Measurements from ENCODE around the gene MRPS18A.
A peak's percentile ranks its signal among the peaks of the same experiment; 100 is the strongest.

MRPS18A gene

DNA sequence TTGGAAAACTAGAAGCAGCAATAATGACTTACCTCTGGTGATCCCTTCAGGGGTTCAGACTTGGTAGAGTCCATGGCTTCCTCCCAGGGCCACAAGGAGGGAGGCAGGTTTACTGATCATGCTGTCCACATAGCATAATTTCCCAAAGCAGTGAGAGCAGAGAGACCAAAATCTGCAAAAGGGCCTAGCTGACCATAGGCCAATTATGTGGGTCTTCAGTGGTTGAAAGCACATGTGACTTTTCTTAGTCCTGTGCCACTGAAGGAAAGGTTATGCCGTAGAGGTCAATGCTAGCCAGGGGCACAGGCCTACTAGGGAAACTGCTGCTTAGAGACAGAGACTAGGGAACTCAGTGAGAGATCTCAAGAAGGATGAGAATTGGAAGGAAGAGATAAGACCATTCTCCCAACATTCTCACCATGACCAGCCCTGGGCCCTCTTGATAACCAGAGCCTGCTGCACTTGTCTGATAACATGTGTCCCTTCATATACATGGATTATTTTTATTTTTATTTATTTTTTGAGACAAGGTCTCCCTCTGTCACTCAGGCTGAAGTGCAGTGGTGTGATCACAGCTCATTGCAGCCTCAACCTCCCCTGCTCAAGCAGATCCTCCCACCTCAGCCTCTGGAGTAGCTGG lies 56.5 kb downstream of the MRPS18A start:
- TF ChIP-seq, protein P1, sequence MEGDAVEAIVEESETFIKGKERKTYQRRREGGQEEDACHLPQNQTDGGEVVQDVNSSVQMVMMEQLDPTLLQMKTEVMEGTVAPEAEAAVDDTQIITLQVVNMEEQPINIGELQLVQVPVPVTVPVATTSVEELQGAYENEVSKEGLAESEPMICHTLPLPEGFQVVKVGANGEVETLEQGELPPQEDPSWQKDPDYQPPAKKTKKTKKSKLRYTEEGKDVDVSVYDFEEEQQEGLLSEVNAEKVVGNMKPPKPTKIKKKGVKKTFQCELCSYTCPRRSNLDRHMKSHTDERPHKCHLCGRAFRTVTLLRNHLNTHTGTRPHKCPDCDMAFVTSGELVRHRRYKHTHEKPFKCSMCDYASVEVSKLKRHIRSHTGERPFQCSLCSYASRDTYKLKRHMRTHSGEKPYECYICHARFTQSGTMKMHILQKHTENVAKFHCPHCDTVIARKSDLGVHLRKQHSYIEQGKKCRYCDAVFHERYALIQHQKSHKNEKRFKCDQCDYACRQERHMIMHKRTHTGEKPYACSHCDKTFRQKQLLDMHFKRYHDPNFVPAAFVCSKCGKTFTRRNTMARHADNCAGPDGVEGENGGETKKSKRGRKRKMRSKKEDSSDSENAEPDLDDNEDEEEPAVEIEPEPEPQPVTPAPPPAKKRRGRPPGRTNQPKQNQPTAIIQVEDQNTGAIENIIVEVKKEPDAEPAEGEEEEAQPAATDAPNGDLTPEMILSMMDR (IDR thresholded peaks at IDR 0.05; ENCODE audit: low read depth, low read length): no peak
- no peak overlapping the region for H3K4me3 ChIP-seq (ENCODE audit: low read depth, low read length)

DNA sequence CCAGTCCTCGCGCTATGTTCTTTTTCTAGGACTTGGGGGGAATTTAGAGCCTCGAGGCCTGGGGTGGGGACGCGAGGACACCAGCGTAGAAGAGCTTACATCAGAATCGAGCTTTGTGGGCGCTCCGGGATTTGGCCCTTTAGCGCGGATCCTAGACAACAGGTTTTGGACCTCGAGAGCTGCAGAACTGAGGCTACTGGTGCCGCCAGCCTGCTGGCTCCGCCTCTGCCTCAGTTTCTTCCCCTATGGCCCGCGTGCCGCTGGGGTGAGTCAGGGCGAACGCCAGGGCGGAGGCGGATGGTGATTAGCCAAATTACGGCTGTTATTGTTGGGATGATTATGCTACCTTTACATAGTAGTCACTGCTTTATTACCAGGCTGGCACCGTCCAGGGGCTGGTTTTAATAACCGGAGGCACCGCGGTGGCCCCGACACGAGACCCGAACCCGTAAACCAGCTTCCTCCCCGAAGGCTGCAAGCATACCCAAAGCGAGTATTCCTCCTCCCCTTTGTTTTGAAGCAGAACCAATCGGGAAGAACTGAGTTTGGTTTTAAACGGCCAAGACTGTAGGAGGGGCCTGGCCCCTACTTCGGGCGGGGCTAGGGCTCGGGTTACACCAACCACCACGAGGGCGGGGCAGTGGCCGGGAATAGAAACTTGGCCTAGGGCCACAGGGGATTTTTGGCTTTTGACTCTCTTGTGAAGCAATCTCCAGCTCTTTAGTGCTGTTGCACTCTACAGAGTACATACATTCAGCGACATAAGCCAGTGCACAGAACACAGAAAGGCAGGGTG lies 57.9 kb downstream of the MRPS18A start:
- TF ChIP-seq, protein P1 (IDR thresholded peaks at IDR 0.05; ENCODE audit: low read depth, low read length): no peak
- H3K4me3 ChIP-seq (ENCODE audit: low read depth, low read length): peak overlapping the region; percentile 77

DNA sequence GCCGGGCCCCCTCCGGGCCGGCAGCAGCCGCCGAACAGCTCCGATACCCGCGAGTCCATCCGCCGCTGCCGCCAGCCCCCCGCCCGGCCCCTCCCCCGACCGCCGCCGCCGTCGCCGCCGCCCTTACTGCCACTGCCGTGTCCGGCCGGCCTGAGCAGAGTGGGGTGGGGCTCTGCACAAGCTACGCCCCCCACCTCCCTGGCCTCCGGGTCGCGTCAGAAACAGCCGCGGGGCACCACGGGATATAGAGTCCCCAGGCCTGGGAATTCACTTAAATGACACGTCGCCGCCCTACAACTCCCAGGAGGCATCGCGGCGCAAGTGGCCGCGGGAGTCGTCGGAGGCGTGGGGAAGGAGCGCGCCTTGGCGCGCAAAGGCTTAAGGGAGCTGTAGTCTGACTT lies 58.5 kb downstream of the MRPS18A start, which contains the start of gene GTPBP2:
TSS of gene GTPBP2 (minus strand) at position 161 of the 401 bp plus-strand sequence. CDS start at position 59, 102 bp downstream.
- TF ChIP-seq, protein P1 (IDR thresholded peaks at IDR 0.05; ENCODE audit: low read depth, low read length): no peak
- H3K4me3 ChIP-seq (ENCODE audit: low read depth, low read length): peak within 1 kb of the TSS; percentile 99

DNA sequence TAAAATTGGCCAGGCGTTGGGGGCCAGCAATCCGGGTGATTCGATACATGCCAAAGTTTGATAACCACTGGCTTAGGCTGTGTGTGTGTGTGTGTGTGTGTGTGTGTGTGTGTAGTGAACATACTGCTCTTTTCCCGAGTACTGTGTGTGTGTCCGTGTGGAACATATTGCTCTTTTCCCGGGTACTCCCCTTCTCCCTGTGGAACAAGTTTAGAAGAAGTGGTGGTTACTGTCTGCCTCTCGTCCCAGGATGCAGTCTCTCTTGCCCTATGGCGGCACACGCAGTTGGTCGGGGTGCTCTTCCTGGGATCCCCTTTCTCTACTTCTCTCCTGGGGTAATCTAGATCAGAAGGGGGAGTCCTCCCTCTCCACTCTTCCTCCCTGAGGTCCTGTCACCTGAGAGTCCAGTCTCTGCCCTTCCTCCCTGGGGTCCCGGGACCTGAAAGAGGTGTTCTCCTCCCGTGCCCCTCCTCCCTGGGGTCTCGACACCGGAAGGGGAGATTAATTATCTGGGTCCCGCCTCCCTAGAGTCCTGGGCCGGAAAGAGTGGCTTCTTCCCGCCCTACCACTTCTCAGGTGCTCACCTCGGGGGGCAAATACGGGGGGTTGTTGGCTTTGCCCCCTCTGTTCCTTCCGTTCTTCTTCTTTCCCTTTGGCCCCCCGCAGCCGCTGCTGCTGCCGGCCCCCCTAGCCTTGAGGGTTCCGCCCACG lies 59.0 kb downstream of the MRPS18A start:
- peak overlapping the region; percentile 99 for H3K4me3 ChIP-seq (ENCODE audit: low read depth, low read length)
- TF ChIP-seq, protein P1 (IDR thresholded peaks at IDR 0.05; ENCODE audit: low read depth, low read length): no peak

DNA sequence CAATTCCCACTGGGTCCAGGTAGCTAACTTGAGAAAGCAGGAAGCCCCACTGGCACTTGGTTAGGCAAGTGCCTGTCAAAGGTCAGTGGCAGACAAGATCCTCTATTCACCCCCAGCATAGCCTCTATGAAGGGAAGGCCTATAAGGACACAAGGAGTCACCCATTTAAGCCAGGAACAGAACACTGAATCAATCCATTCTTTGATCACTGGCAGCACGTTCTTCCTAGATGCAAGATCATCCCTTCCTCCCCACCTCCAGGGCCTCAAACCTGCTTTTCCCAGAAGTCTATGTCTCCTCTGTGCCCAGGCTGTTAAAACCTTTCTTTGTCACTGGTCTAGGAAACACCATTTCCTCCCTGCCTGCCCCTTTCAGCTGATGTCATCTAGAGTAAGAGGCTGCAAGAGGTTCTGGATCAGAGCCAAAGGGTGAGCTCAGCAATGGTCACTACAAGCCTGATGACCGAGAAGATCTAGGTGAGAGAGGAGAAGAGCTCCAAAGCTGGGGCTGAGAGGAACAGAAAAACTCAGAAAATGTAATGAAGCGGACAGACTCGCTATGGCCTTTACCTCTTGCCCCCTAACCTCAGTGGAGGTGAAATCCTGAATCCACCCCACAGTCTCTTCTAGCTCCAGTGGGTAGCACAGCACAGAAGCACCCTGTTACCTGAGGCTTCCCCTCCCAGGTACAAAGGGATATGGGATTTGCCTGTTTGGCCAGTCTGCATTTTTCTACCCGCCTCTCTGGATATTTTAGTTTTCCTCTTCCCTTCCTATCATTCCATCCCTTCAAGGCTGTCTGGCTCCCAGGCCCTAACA lies 60.4 kb downstream of the MRPS18A start:
- peak overlapping the region; percentile 99 for H3K4me3 ChIP-seq (ENCODE audit: low read depth, low read length)
- TF ChIP-seq, protein P1 (IDR thresholded peaks at IDR 0.05; ENCODE audit: low read depth, low read length): no peak

DNA sequence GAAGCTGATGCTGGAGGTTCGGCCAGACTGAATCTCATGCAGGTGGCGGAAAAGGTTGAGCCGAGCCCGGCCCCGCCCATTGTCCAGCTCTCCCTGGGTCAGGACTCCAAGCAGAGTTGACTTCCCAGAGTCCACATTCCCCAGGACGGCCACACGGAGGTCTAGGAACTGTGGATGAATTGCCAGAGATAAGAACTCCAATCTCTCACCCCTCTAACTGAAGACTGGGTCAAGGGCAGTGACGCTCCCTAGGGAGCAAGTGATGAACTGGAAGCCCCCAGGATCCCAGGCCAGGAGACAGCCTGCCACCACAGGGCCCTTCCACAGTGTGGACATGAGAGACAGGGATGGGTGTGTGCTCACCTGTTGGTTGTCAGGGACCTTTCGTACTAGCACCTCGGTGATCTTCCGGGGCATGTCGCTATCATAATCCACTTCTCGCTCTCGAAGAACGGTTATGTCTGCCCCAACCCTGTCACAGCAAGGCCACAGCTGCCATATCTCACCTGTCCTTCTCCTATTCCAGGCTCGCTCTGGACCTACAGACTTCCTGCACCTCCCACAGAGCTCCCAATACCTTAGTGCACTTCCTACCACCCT lies 62.1 kb downstream of the MRPS18A start:
- H3K4me3 ChIP-seq (ENCODE audit: low read depth, low read length): no peak overlapping the region
- TF ChIP-seq, protein P1 (IDR thresholded peaks at IDR 0.05; ENCODE audit: low read depth, low read length): no peak

Measured in WI38 (cell line).